Right kidney (tissue), 9 donors: ENCODE measurements around the gene DNAJB4.
"Not testable (repeated sequence)": the region's sequence is repeated elsewhere in the genome, so short reads cannot be mapped to it uniquely, and the experiment has no call there.

Experiments
- DNase-seq: peaks from one replicate; pipeline ENCODE4 v3.0.0-alpha.2; 2016
- long read RNA-seq, 8 donors: transcript quantifications; one replicate each; lab custom pipeline, GENCODE V29; 2026

Gene DNAJB4
- long read RNA-seq, donor 1, transcript DNAJB4-201 (3 exons, 2,988 nt) = major isoform, 9 of 14 reads
- long read RNA-seq, donor 1, transcript DNAJB4-206 (3 exons, 949 nt) = minor isoform, 5 of 14 reads
- long read RNA-seq, donor 1, partial matches to known transcripts = 0 of 14 reads
- long read RNA-seq, donor 1, other reads (novel, unspliced or antisense) = 0 of 14 reads
- long read RNA-seq, donor 2, transcript DNAJB4-206 (3 exons, 949 nt) = major isoform, 6 of 12 reads
- long read RNA-seq, donor 2, partial matches to known transcripts = 0 of 12 reads
- long read RNA-seq, donor 2, other reads (novel, unspliced or antisense) = 0 of 12 reads
- long read RNA-seq, donor 3, partial matches to known transcripts = 0 of 3 reads
- long read RNA-seq, donor 3, other reads (novel, unspliced or antisense) = 0 of 3 reads
- long read RNA-seq, donor 4, transcript DNAJB4-201 (3 exons, 2,988 nt) = major isoform, 6 of 16 reads
- long read RNA-seq, donor 4, partial matches to known transcripts = 7 of 16 reads
- long read RNA-seq, donor 4, other reads (novel, unspliced or antisense) = 0 of 16 reads
- long read RNA-seq, donor 5, partial matches to known transcripts = 0 of 8 reads
- long read RNA-seq, donor 5, other reads (novel, unspliced or antisense) = 0 of 8 reads
- long read RNA-seq, donor 6, transcript DNAJB4-201 (3 exons, 2,988 nt) = major isoform, 7 of 17 reads
- long read RNA-seq, donor 6, partial matches to known transcripts = 7 of 17 reads
- long read RNA-seq, donor 6, other reads (novel, unspliced or antisense) = 0 of 17 reads
- long read RNA-seq, donor 7, transcript DNAJB4-206 (3 exons, 949 nt) = major isoform, 6 of 8 reads
- long read RNA-seq, donor 7, partial matches to known transcripts = 0 of 8 reads
- long read RNA-seq, donor 7, other reads (novel, unspliced or antisense) = 0 of 8 reads
- long read RNA-seq, donor 8, transcript DNAJB4-201 (3 exons, 2,988 nt) = major isoform, 11 of 14 reads
- long read RNA-seq, donor 8, partial matches to known transcripts = 0 of 14 reads
- long read RNA-seq, donor 8, other reads (novel, unspliced or antisense) = 0 of 14 reads

- peak; percentile 64 for DNase-seq
Observed at GRCh38 chr1:78004719-78005447, at the start of gene DNAJB4. DNAJB4 (plus strand) TSS chr1:78004939; CDS start chr1:78005111, 172 bp downstream.

GRCh38 chr1:77955709-77956108 lies 49.0 kb upstream of the DNAJB4 start:
- DNase-seq = no peak

GRCh38 chr1:77956464-77956863 lies 48.3 kb upstream of the DNAJB4 start:
- DNase-seq = no peak

- DNase-seq = no peak
Observed at GRCh38 chr1:77958391-77958790, 46.3 kb upstream of the DNAJB4 start.

GRCh38 chr1:77958850-77959249 lies 45.9 kb upstream of the DNAJB4 start:
- no peak for DNase-seq

- no peak for DNase-seq
Observed at GRCh38 chr1:77961392-77961791, 43.3 kb upstream of the DNAJB4 start.

GRCh38 chr1:77966291-77966690 lies 38.4 kb upstream of the DNAJB4 start:
- DNase-seq = no peak

GRCh38 chr1:77970192-77970591 lies 34.5 kb upstream of the DNAJB4 start:
- DNase-seq = no peak

GRCh38 chr1:77972080-77972479 lies 32.7 kb upstream of the DNAJB4 start:
- no peak for DNase-seq

GRCh38 chr1:77975386-77975785 lies 29.4 kb upstream of the DNAJB4 start:
- no peak for DNase-seq

GRCh38 chr1:77975907-77976306 lies 28.8 kb upstream of the DNAJB4 start:
- no peak for DNase-seq

GRCh38 chr1:77976433-77977076 lies 28.2 kb upstream of the DNAJB4 start:
- no peak for DNase-seq

GRCh38 chr1:77977989-77978292 lies 26.8 kb upstream of the DNAJB4 start:
- no peak for DNase-seq

- DNase-seq = peak; percentile 89
Observed at GRCh38 chr1:77978293-77978968, 26.3 kb upstream of the DNAJB4 start.

GRCh38 chr1:77978969-77979876 lies 25.5 kb upstream of the DNAJB4 start, which contains the start of gene FUBP1:
FUBP1 (minus strand) TSS chr1:77979072; CDS start chr1:77979004, 68 bp downstream.
- DNase-seq = peak; percentile 97

GRCh38 chr1:77983352-77983996 lies 21.3 kb upstream of the DNAJB4 start:
- not testable (repeated sequence) for DNase-seq

GRCh38 chr1:77983997-77984355 lies 20.8 kb upstream of the DNAJB4 start:
- no peak for DNase-seq

- DNase-seq = no peak
Observed at GRCh38 chr1:77984629-77985028, 20.1 kb upstream of the DNAJB4 start.

GRCh38 chr1:77986810-77987209 lies 17.9 kb upstream of the DNAJB4 start:
- no peak for DNase-seq

- DNase-seq = no peak
Observed at GRCh38 chr1:77987919-77988318, 16.8 kb upstream of the DNAJB4 start.
